Hematopoietic multipotent progenitor cell treated with erythropoietin and hydrocortisone succinate and interleukin-3 and kit ligand, for 4 days (in vitro differentiated cells): ENCODE measurements around the gene ARHGAP45.

ENCODE experiments used
- DNase-seq: peaks from one replicate; pipeline ENCODE4 v3.0.0-alpha.2; 2015

The ARHGAP45 gene

GRCh38 chr19:1038978-1039645, 27.9 kb upstream of the ARHGAP45 start:
- no peak for DNase-seq

- DNase-seq = peak; percentile 99
These were observed 27.1 kb upstream of the ARHGAP45 start, which contains the start of gene ABCA7 for GRCh38 chr19:1039646-1040475. Gene ABCA7 (plus strand): TSS chr19:1040107. CDS start chr19:1041362, 1,255 bp downstream.

- DNase-seq = peak; percentile 97
These were observed 26.3 kb upstream of the ARHGAP45 start for GRCh38 chr19:1040476-1041271.

DNA sequence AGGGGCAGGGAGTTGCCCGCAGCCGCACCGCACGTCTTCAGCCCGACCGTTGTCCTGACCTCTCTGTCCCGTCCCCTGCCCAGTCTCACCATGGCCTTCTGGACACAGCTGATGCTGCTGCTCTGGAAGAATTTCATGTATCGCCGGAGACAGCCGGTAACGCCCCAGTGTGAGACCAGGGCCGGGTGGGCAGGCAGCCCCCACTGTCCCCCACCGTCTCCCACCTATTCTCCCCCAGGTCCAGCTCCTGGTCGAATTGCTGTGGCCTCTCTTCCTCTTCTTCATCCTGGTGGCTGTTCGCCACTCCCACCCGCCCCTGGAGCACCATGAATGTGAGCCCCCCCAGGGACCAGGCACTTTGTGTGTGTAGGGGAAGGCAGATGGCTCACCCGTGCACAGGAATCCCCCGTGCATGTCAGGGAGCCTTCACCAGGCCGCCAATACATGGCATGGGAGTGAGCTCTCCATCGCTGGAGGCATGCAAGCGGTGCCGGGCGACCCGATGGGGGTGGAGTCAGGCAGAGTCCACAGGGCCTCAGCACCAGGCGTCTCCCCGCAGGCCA, 25.6 kb upstream of the ARHGAP45 start:
- DNase-seq = no peak

GRCh38 chr19:1041835-1042685, 24.9 kb upstream of the ARHGAP45 start:
- DNase-seq = no peak

- DNase-seq = no peak
These were observed 24.1 kb upstream of the ARHGAP45 start for GRCh38 chr19:1042689-1043511.

- peak; percentile 87 for DNase-seq
These were observed 21.7 kb upstream of the ARHGAP45 start for GRCh38 chr19:1045247-1045603.

DNA sequence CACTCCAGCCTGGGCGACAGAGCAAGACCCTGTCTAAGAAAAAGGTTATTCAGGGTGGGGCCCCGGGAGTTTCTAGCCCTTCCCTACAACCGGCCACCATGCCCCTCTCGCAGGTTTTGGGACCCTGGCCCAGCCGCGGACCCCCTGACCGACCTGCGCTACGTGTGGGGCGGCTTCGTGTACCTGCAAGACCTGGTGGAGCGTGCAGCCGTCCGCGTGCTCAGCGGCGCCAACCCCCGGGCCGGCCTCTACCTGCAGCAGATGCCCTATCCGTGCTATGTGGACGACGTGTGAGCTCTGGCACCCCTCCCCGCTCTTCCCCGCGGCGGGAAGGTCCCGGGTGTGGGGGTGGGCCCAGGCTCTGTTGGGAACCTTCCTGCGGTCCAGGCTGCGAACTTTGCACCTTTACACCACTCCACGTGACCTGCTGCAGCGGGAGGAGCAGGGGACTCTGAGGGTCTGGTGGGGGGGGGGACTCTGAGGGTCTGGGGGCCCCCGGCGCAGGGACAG, 20.8 kb upstream of the ARHGAP45 start:
- no peak for DNase-seq

DNA sequence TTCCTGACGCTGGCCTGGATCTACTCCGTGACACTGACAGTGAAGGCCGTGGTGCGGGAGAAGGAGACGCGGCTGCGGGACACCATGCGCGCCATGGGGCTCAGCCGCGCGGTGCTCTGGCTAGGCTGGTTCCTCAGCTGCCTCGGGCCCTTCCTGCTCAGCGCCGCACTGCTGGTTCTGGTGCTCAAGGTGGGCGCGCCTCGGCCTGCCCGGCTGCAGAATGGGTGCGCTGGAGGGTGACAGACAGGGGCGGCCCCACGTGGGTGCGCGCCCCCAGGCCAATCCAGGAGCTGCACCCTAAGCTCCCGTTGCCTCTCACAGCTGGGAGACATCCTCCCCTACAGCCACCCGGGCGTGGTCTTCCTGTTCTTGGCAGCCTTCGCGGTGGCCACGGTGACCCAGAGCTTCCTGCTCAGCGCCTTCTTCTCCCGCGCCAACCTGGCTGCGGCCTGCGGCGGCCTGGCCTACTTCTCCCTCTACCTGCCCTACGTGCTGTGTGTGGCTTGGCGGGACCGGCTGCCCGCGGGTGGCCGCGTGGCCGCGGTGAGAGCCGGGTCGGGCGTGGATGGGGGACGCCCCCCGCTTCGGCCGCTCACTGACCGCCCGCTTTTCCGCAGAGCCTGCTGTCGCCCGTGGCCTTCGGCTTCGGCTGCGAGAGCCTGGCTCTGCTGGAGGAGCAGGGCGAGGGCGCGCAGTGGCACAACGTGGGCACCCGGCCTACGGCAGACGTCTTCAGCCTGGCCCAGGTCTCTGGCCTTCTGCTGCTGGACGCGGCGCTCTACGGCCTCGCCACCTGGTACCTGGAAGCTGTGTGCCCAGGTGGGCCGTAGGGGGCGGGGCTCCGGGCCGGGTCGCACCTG, 19.9 kb upstream of the ARHGAP45 start:
- peak; percentile 59 for DNase-seq

DNA sequence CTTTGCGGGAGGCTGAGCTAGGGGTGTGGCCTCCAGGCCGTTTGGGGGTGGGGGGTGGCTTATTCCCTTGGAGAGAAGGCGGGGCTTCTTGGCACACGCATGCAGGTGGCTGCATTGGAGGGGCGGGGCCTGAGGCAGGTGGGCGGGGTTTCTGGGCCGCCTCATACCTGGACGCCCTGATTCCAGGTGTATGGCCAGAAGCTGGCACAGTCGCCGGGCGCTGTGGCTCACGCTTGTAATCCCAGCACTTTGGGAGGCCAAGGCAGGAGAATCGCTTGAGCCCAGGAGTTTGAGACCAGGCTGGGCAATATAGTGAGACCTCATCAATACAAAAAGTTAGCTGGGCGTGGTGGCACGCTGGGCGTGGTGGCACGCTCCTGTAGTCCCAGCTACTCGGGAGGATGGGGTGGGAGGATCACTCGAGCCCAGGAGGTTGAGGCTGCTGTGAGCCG, 19.2 kb upstream of the ARHGAP45 start:
- DNase-seq = no peak

GRCh38 chr19:1049106-1049505, 17.9 kb upstream of the ARHGAP45 start:
- no peak for DNase-seq

DNA sequence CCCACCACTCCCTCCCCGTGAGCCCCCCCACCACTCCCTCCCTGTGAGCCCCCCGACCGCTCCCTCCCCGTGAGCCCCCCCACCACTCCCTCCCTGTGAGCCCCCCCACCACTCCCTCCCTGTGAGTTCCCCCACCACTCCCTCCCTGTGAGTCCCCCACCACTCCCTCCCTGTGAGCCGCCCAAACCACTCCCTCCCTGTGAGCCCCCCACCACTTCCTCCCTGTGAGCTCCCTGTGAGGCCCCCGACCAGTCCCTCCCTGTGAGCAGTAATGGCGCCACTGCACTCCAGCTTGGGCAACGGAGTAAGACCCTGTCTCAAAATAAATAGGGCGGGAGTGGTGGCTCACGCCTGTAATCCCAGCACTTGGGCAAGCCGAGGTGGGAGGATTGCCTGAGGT, 17.2 kb upstream of the ARHGAP45 start:
- peak; percentile 37 for DNase-seq

GRCh38 chr19:1050989-1051788, 15.8 kb upstream of the ARHGAP45 start:
- no peak for DNase-seq

DNA sequence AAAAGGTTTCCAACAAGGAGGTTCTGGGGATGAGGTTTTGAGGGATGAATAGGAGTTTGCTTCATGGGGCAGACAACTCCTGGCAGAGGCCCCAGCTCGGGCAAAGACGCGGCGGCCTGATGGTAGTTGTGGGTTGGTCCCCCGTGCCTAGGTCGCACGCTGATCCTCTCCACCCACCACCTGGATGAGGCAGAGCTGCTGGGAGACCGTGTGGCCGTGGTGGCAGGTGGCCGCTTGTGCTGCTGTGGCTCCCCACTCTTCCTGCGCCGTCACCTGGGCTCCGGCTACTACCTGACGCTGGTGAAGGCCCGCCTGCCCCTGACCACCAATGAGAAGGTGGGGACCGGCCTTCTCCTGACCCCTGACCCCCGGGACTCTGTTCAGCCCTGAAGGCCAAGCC, 15.2 kb upstream of the ARHGAP45 start:
- no peak for DNase-seq

DNA sequence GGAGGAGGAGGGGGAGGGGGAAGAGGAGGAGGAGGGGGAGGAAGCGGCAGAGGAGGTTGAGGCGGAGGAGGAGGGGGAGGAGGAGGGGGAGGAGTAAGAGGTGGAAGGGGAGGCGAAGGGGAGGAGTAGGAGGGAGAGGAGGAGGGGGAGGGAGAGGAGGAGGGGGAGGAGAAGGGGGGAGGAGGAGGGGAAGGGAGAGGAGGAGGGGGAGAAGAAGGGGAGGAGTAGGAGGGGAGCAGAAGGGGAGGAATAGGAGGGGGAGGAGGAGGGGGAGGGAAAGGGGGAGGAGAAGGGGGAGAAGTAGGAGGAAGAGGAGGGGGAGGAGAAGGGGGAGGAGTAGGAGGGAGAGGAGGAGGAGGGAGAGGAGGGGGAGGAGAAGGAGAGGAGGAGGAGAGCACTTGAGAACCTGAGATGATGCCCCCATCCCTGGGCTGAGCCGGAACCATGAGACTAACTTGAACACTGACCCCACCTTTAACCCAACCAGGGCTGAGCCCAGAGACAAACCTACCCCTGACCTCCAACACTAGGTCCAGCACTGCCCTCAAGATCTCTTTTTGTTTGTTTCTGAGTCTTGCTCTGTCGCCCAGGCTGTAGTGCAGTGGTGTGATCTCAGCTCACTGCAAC, 14.5 kb upstream of the ARHGAP45 start:
- DNase-seq = no peak

- no peak for DNase-seq
These were observed 13.5 kb upstream of the ARHGAP45 start for GRCh38 chr19:1053176-1054101.
